ENCODE data around the gene HIPK3.

DNA sequence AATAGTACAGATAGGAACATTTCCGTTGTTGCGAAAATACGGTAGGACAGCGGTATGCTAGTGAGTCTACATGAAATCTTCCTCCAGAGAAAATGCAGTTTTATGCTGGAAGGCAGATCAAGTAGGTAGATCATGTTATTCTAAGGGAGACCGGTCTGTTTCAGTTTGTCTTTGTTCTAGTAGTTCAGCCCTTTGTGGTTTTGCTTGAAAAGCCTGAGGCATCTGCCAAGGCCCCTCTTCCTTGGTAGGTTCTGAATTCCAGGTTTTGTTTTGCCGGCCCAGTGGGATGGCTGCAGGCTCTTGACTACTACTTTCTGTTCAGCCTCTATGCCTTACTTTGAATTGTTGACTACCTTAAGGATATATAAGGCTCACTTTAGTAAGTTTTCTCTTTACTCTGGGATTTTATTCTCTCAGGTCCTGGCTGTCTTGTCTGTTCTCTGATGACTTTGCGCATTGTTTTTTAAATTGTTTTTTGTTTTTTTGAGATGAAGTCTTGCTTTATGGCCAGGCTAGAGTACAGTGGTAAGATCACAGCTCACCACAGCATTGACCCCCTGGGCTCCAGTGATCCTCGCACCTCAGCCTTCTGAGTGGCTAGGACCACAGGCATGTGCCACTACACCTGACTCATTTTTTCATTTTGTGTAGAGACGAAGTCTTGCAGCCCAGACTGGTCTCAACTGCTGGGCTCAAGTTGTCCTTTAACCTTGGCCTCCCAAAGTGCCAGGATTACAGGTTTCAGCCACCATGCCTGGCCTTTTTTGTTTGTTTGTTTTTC is 53.7 kb downstream of the HIPK3 start:
- TF ChIP-seq POLR2AphosphoS5 (IDR thresholded peaks at IDR 0.05; ENCODE audit: low read depth, low read length) (no peak), REST (IDR thresholded peaks at IDR 0.05; ENCODE audit: insufficient read depth in 1 of 2, low read depth in 2 of 2, low read length in 2 of 2) (no peak), SIN3A (IDR thresholded peaks at IDR 0.05; ENCODE audit: borderline replicate concordance, insufficient read depth, low read length) (no peak), TAF1 (IDR thresholded peaks at IDR 0.05; ENCODE audit: borderline replicate concordance, insufficient read depth, low read length) (no peak)
